Bronchial epithelial cell (primary cell): ENCODE measurements around the gene NDUFB10. TPM values are rescaled to one million over a fixed set of nuclear protein-coding genes. Genes with fewer than 3 reads are reported as not detected.

Source experiments
- DNase-seq: peaks from one replicate; pipeline ENCODE4 v3.0.0-alpha.2; 2010; ENCODE audit warnings: low read depth
- FAIRE-seq: peaks from 2 replicates; lab custom pipeline; 2011; peaks lifted over from hg19 to GRCh38; lab: Jason Lieb, UNC
- H3K27me3 ChIP-seq: 2 replicates; pipeline ENCODE4 v1.5.1; 2011; ENCODE audit warnings: low read length; ENCODE audit not compliant: control insufficient read depth, insufficient read depth
- H3K36me3 ChIP-seq: 2 replicates; pipeline ENCODE4 v1.5.1; 2011; ENCODE audit warnings: low read length; ENCODE audit not compliant: control insufficient read depth, insufficient read depth
- H3K4me3 ChIP-seq: 2 replicates; pipeline ENCODE4 v1.5.1; 2011; ENCODE audit warnings: mild to moderate bottlenecking, low read depth, low read length, control low read depth
- CTCF ChIP-seq: IDR thresholded peaks from 2 replicates; pipeline ENCODE4 v1.5.1; 2011; ENCODE audit warnings: mild to moderate bottlenecking, moderate library complexity, low read length, control low read depth, inconsistent platforms; ENCODE audit not compliant: insufficient read depth, severe bottlenecking
- total RNA-seq: library from RNA; depleted of rRNA; stranded (reverse); fragments of >200 nt; gene quantifications from 2 replicates; pipeline ENCODE4 v1.2.1, GENCODE V29; 2014

The NDUFB10 gene
- total RNA-seq, result 115 and 219 TPM in 2 replicates

- FAIRE-seq, result no peak
- Histone ChIP-seq H3K27me3 (no peaks in the 10 kb centered on the region), H3K36me3 (peaks cover 15% of the 10 kb centered on the region), H3K4me3 (peak within 1 kb of the TSS; percentile 89)
- TF ChIP-seq CTCF, result peak; percentile 74
- peak; percentile 68 for DNase-seq
Observed at GRCh38 chr16:1959269-1960039, at the start of gene NDUFB10. NDUFB10 (plus strand) TSS chr16:1959538; CDS start chr16:1959625, 87 bp downstream.

GRCh38 chr16:1909561-1910231 is 49.6 kb upstream of the NDUFB10 start:
- Histone ChIP-seq H3K4me3 (no peak overlapping the region), H3K36me3 (no peaks in the 10 kb centered on the region), H3K27me3 (peaks cover 6% of the 10 kb centered on the region)
- DNase-seq (no peak), FAIRE-seq (no peak)
- TF ChIP-seq CTCF, result no peak

DNA sequence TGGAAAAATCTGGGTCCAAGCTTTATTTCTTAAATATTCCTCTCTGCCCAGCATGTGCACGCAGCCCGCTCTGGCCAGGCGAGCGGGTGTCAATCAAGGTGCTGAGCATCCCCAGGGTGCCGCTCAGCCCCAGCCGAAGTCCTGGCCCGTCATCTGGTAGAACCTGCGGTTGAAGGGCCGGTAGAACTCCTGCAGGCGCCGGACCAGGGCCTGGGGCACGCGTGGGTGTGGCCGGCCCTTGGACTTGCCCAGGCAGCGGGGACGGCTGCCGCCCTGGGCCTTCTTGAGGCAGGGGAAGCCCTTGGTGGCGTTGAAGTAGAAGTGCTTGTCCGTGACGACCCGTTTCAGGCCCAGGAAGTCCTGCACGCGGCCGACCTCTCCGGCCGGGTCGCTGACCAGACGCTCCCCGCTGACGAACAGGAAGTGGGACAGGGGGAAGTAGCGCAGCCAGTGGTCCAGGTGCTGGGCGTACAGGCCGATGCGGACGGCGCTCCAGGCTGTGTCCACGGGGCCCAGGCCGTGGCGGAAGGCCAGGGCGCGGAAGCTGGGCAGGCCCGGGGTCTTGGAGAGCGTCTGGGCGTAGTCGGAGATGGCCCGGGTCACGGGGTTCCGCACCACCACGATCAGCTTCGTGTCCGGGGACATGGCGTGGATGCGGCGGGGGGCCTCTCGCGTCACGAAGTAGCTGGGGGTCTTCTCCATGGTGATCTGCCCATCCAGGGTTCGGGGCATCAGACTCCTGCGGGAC is 47.7 kb upstream of the NDUFB10 start:
- no peak overlapping the region for H3K4me3 ChIP-seq
- TF ChIP-seq CTCF, result no peak
- peaks cover 6% of the 10 kb centered on the region for H3K27me3 ChIP-seq
- no peaks in the 10 kb centered on the region for H3K36me3 ChIP-seq
- no peak for FAIRE-seq
- no peak for DNase-seq

GRCh38 chr16:1912215-1912543 is 47.2 kb upstream of the NDUFB10 start:
- TF ChIP-seq CTCF, result no peak
- FAIRE-seq (no peak), DNase-seq (no peak)
- H3K27me3 ChIP-seq, result peaks cover 8% of the 10 kb centered on the region
- no peaks in the 10 kb centered on the region for H3K36me3 ChIP-seq
- no peak overlapping the region for H3K4me3 ChIP-seq

- FAIRE-seq (no peak), DNase-seq (peak; percentile 52)
- no peak for TF ChIP-seq CTCF
- Histone ChIP-seq H3K36me3 (no peaks in the 10 kb centered on the region), H3K27me3 (peaks cover 15% of the 10 kb centered on the region), H3K4me3 (no peak overlapping the region)
Observed at GRCh38 chr16:1913327-1914083, 45.8 kb upstream of the NDUFB10 start.
